Keratinocyte (primary cell): ENCODE results near the gene FBXL13.

Experiments
- EZH2 ChIP-seq: IDR thresholded peaks from one replicate; pipeline ENCODE4 v1.6.1; 2012; ENCODE audit warnings: inconsistent platforms, mild to moderate bottlenecking, low read length, moderate library complexity
- TF ChIP-seq, protein P1 (sequence below), 3 experiments: IDR thresholded peaks in 1 of 3; conservative IDR thresholded peaks in 1 of 3; optimal IDR thresholded peaks in 1 of 3; 2 replicates in 2 of 3; 3 replicates in 1 of 3; pipeline versions ENCODE3 to v1.5.1; 2011; ENCODE audit warnings: low read length in 3 of 3, mild to moderate bottlenecking in 3 of 3, moderate library complexity in 2 of 3, control low read depth in 1 of 3, inconsistent platforms in 1 of 3; ENCODE audit not compliant: insufficient read depth in 2 of 3; ENCODE audit errors: extremely low read depth in 1 of 3

DNA sequence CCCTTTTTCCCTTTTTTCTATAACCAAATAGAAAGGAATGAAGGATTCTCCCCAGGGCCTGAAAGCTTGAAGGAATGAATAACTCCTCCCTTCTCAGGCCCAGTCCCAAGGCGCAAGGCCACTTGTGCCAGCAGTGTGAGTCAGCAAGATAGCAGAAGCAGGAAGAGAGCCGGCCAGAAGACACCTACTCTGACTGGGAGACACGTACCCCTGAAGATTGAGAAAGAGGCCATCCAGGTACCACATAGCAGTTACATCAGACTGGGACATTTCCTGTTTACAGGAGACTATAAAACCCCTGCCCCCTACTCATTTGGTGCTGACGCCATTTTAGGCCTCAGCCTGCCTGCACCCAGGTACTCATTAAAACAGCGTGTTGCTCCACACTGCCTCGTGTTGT, 96.3 kb downstream of the FBXL13 start:
- TF ChIP-seq, protein P1, sequence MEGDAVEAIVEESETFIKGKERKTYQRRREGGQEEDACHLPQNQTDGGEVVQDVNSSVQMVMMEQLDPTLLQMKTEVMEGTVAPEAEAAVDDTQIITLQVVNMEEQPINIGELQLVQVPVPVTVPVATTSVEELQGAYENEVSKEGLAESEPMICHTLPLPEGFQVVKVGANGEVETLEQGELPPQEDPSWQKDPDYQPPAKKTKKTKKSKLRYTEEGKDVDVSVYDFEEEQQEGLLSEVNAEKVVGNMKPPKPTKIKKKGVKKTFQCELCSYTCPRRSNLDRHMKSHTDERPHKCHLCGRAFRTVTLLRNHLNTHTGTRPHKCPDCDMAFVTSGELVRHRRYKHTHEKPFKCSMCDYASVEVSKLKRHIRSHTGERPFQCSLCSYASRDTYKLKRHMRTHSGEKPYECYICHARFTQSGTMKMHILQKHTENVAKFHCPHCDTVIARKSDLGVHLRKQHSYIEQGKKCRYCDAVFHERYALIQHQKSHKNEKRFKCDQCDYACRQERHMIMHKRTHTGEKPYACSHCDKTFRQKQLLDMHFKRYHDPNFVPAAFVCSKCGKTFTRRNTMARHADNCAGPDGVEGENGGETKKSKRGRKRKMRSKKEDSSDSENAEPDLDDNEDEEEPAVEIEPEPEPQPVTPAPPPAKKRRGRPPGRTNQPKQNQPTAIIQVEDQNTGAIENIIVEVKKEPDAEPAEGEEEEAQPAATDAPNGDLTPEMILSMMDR (optimal IDR thresholded peaks at IDR 0.05 in 1 of 3, IDR thresholded peaks at IDR 0.05 in 1 of 3, conservative IDR thresholded peaks at IDR 0.05 in 1 of 3; ENCODE audit: extremely low read depth in 1 of 3, insufficient read depth in 2 of 3, low read length in 3 of 3), result no peak
- TF ChIP-seq EZH2, result no peak
